Tongue (tissue), 2 donors: ENCODE data around the gene MYO7A. TPM values are rescaled to one million over a fixed set of nuclear protein-coding genes. Genes with fewer than 3 reads are reported as not detected.

ENCODE experiments used
- DNase-seq: peaks from one replicate; pipeline ENCODE4 v3.0.0-alpha.2; 2015
- total RNA-seq: library from RNA; depleted of rRNA; stranded (reverse); fragments of >200 nt; gene quantifications from one replicate; pipeline ENCODE4 v1.2.3, GENCODE V29; 2014

Gene MYO7A
- 3.9 TPM for total RNA-seq

- peak; percentile 82 for DNase-seq
Measured at GRCh38 chr11:77127920-77128691, at the start of gene MYO7A. MYO7A (plus strand) TSS chr11:77128246; CDS start chr11:77130635, 2,389 bp downstream.

GRCh38 chr11:77079666-77080065 lies 48.4 kb upstream of the MYO7A start:
- no peak for DNase-seq

- no peak for DNase-seq
Measured at GRCh38 chr11:77080643-77081210, 47.3 kb upstream of the MYO7A start.

- no peak for DNase-seq
Measured at GRCh38 chr11:77081381-77081851, 46.6 kb upstream of the MYO7A start.

- DNase-seq, result no peak
Measured at GRCh38 chr11:77081976-77082836, 45.8 kb upstream of the MYO7A start.

GRCh38 chr11:77082838-77083565 lies 45.0 kb upstream of the MYO7A start:
- DNase-seq, result no peak

GRCh38 chr11:77083566-77084245 lies 44.3 kb upstream of the MYO7A start:
- DNase-seq, result no peak

GRCh38 chr11:77084581-77085191 lies 43.4 kb upstream of the MYO7A start:
- DNase-seq, result no peak

GRCh38 chr11:77085652-77086051 lies 42.4 kb upstream of the MYO7A start:
- no peak for DNase-seq

GRCh38 chr11:77086521-77087472 lies 41.2 kb upstream of the MYO7A start:
- no peak for DNase-seq

- no peak for DNase-seq
Measured at GRCh38 chr11:77087723-77088225, 40.3 kb upstream of the MYO7A start.

- DNase-seq, result peak; percentile 58
Measured at GRCh38 chr11:77088236-77089003, 39.6 kb upstream of the MYO7A start.

- no peak for DNase-seq
Measured at GRCh38 chr11:77089004-77089545, 39.0 kb upstream of the MYO7A start.

GRCh38 chr11:77090046-77090372 lies 38.0 kb upstream of the MYO7A start:
- no peak for DNase-seq

- no peak for DNase-seq
Measured at GRCh38 chr11:77090373-77091111, 37.5 kb upstream of the MYO7A start.

- peak; percentile 86 for DNase-seq
Measured at GRCh38 chr11:77091146-77091940, 36.7 kb upstream of the MYO7A start.

GRCh38 chr11:77092382-77092781 lies 35.7 kb upstream of the MYO7A start:
- no peak for DNase-seq
